ENCODE measurements around the gene B3GNT5. TPM values are rescaled to one million over a fixed set of nuclear protein-coding genes. Genes with fewer than 3 reads are reported as not detected.

The B3GNT5 gene
- total and polyA plus RNA-seq, 9 of the 15 experiments (the other 6 are each of a cell fraction or from before 2014, with no cell fraction given) = 8.8 to 23.8 (median 14.4) TPM

DNA sequence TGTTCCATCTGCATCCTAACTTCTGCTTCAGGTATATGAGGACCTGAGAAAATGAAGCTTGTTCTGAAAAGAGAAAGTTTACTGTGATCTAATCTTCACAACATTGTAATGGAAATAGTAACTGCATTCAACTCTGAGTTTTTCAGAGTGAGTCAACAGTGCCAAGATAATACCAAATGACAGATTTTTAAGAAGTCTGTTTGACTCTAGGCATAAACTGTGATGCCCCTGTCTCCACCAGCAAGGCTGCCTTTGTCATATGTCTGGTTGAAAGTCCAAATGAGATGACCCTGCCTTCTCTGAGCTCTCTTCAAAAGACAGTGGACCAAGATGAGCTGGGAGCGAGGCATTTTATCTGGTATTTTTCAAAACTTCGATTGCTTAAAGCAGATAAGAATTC is 44.8 kb upstream of the B3GNT5 start:
- Histone ChIP-seq H4K20me1 (replicated peaks; ENCODE audit: control insufficient read depth, insufficient read depth, low read length) (no peaks in the 10 kb centered on the region), H3K9me1 (ENCODE audit: control insufficient read depth, insufficient read depth, low read length) (no peaks in the 10 kb centered on the region), H3K4me2 (ENCODE audit: insufficient read depth, low read length) (no peak overlapping the region), H3K4me3 (no peak overlapping the region), H2AFZ (ENCODE audit: low read depth, low read length) (no peak overlapping the region), H3K9ac (ENCODE audit: insufficient read depth in 1 of 2, low read depth in 2 of 2, low read length in 2 of 2) (no peak overlapping the region), H3K4me1 (replicated peaks in 1 of 2; ENCODE audit: control insufficient read depth in 2 of 2, insufficient read depth in 2 of 2, low read length in 2 of 2) (peaks cover 3 to 5% of the 10 kb centered on the region in 2 experiments; a peak in 3 of 5 replicates), H3K27ac (ENCODE audit: extremely low read depth, low read depth, low read length) (no peak overlapping the region), H3K27me3 (ENCODE audit: control insufficient read depth in 2 of 2, insufficient read depth in 2 of 2, low read length in 2 of 2) (no peaks in the 10 kb centered on the region), H3K79me2 (ENCODE audit: control insufficient read depth, insufficient read depth, low read length) (no peaks in the 10 kb centered on the region), H3K36me3 (ENCODE audit: control insufficient read depth, insufficient read depth, low read length) (no peaks in the 10 kb centered on the region; the same call in 2 of the 3 replicates), H3K9me3 (replicated peaks; ENCODE audit: control insufficient read depth, insufficient read depth, low read depth, low read length) (no peaks in the 10 kb centered on the region)
- ATAC-seq (no peak), DNase-seq (ENCODE audit: extremely low read depth in 1 of 4, low spot score in 3 of 4) (no peak), FAIRE-seq (no peak)
- BruUV-seq (replicated peaks) = no TSS peak
- in situ Hi-C loops (cut with MboI) (no loop called here), intact Hi-C loops (cut with micrococcal nuclease) (no loop called here)
- TF ChIP-seq ATF7 (IDR thresholded peaks at IDR 0.05) (no peak), CCAR2 (IDR thresholded peaks at IDR 0.05; ENCODE audit: low read depth, low read length) (no peak), WHSC1 (IDR thresholded peaks at IDR 0.05; ENCODE audit: low read length) (no peak), ZNF324 (CRISPR knock-in tag; IDR thresholded peaks at IDR 0.05) (no peak), ZBTB7A (IDR thresholded peaks at IDR 0.05; ENCODE audit: borderline replicate concordance, control insufficient read depth, low read depth, low read length) (no peak), FOXK2 (conservative IDR thresholded peaks at IDR 0.05 in 1 of 2, IDR thresholded peaks at IDR 0.05 in 1 of 2; ENCODE audit: low read depth in 2 of 2) (no peak), ZEB2 (IDR thresholded peaks at IDR 0.05) (no peak), DPF2 (IDR thresholded peaks at IDR 0.05) (no peak), YBX1 (IDR thresholded peaks at IDR 0.05) (no peak), SNRNP70 (optimal IDR thresholded peaks at IDR 0.05; ENCODE audit: low read depth, low read length) (no peak), SMARCC2 (IDR thresholded peaks at IDR 0.05; ENCODE audit: low read depth) (no peak), HOXB6 (CRISPR knock-in tag; IDR thresholded peaks at IDR 0.05; ENCODE audit: borderline replicate concordance) (no peak), TBL1XR1 (IDR thresholded peaks at IDR 0.05; ENCODE audit: low read length in 2 of 2) (no peak)
- TF ChIP-seq, protein P1, sequence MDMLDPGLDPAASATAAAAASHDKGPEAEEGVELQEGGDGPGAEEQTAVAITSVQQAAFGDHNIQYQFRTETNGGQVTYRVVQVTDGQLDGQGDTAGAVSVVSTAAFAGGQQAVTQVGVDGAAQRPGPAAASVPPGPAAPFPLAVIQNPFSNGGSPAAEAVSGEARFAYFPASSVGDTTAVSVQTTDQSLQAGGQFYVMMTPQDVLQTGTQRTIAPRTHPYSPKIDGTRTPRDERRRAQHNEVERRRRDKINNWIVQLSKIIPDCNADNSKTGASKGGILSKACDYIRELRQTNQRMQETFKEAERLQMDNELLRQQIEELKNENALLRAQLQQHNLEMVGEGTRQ (CRISPR knock-in tag; IDR thresholded peaks at IDR 0.05) = no peak
- TF ChIP-seq, protein P2, sequence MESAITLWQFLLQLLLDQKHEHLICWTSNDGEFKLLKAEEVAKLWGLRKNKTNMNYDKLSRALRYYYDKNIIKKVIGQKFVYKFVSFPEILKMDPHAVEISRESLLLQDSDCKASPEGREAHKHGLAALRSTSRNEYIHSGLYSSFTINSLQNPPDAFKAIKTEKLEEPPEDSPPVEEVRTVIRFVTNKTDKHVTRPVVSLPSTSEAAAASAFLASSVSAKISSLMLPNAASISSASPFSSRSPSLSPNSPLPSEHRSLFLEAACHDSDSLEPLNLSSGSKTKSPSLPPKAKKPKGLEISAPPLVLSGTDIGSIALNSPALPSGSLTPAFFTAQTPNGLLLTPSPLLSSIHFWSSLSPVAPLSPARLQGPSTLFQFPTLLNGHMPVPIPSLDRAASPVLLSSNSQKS (CRISPR knock-in tag; IDR thresholded peaks at IDR 0.05) = no peak
- ChIA-PET CTCF (ENCODE audit: low intra/inter-chr PET ratio) (no interaction called here), POLR2A (interaction anchor here (0.8 to 1.4 kb wide), 2 partner anchors 10 to 14 kb away, joined by 5 to 6 read pairs; no protein-coding TSS in a partner anchor)
- 39% methylated on average over 2 of the region's 2 CpGs for WGBS (ENCODE audit: insufficient coverage, low coverage, missing lambda C conversion rate)
